Mesenchymal stem cell (in vitro differentiated cells and primary cell): ENCODE results near the gene PIGBOS1. TPM values are rescaled to one million over a fixed set of nuclear protein-coding genes. Genes with fewer than 3 reads are reported as not detected.

Source experiments
- DNase-seq: peaks from one replicate; pipeline ENCODE4 v3.0.0-alpha.2; 2013
- H2AFZ ChIP-seq: one replicate; pipeline ENCODE4 v1.6.1; 2013; ENCODE audit warnings: low read depth, mild to moderate bottlenecking, control low read depth, inconsistent platforms, low read length, moderate library complexity
- H2AK5ac ChIP-seq: 2 replicates; pipeline ENCODE4 v1.6.1; 2013; ENCODE audit warnings: low read length, moderate library complexity, mild to moderate bottlenecking, inconsistent platforms; ENCODE audit not compliant: severe bottlenecking
- H2BK120ac ChIP-seq: one replicate; pipeline ENCODE4 v1.6.1; 2013; ENCODE audit warnings: low read depth, mild to moderate bottlenecking, inconsistent platforms, low read length, moderate library complexity
- H2BK12ac ChIP-seq, 2 experiments: one replicate each; pipeline ENCODE4 v1.6.1; 2013; ENCODE audit warnings: inconsistent platforms in 2 of 2, low read length in 2 of 2, mild to moderate bottlenecking in 2 of 2, moderate library complexity in 2 of 2, control low read depth in 1 of 2
- H2BK15ac ChIP-seq: one replicate; pipeline ENCODE4 v1.6.1; 2013; ENCODE audit warnings: mild to moderate bottlenecking, low read depth, inconsistent platforms; ENCODE audit not compliant: poor library complexity, severe bottlenecking
- H2BK5ac ChIP-seq: 2 replicates; pipeline ENCODE4 v1.6.1; 2013; ENCODE audit warnings: low read depth, mild to moderate bottlenecking, low read length, control low read depth, inconsistent platforms; ENCODE audit not compliant: poor library complexity, severe bottlenecking
- H3K14ac ChIP-seq, 2 experiments: one replicate each; pipeline ENCODE4 v1.6.1; 2013; ENCODE audit warnings: inconsistent platforms in 2 of 2, low read length in 2 of 2, control low read depth in 1 of 2, mild to moderate bottlenecking in 1 of 2, moderate library complexity in 1 of 2
- H3K18ac ChIP-seq, 2 experiments: one replicate each; pipeline ENCODE4 v1.6.1; 2013; ENCODE audit warnings: inconsistent platforms in 2 of 2, low read length in 2 of 2, control low read depth in 1 of 2, low read depth in 1 of 2, mild to moderate bottlenecking in 1 of 2
- H3K23ac ChIP-seq, 2 experiments: one replicate each; pipeline ENCODE4 v1.6.1; 2013; ENCODE audit warnings: inconsistent platforms in 2 of 2, low read length in 2 of 2, mild to moderate bottlenecking in 2 of 2, moderate library complexity in 2 of 2, control low read depth in 1 of 2
- H3K27ac ChIP-seq: 2 replicates; pipeline ENCODE4 v1.5.1; 2013; ENCODE audit warnings: mild to moderate bottlenecking, moderate library complexity, low read length, control low read depth, inconsistent platforms; ENCODE audit not compliant: poor library complexity, severe bottlenecking
- H3K27me3 ChIP-seq, 2 experiments: 2 replicates each; pipeline versions ENCODE4 v1.6.1 to v1.7.0; 2013; ENCODE audit warnings: low read length in 2 of 2, mild to moderate bottlenecking in 2 of 2, moderate library complexity in 2 of 2, control low read depth in 1 of 2, inconsistent platforms in 1 of 2; ENCODE audit not compliant: control insufficient read depth in 1 of 2, insufficient read depth in 1 of 2
- H3K36me3 ChIP-seq, 2 experiments: 2 replicates each; pipeline versions ENCODE4 v1.6.1 to v1.7.0; 2013; ENCODE audit warnings: low read length in 2 of 2, control low read depth in 1 of 2, inconsistent platforms in 1 of 2, low read depth in 1 of 2, mild to moderate bottlenecking in 1 of 2; ENCODE audit not compliant: insufficient read depth in 2 of 2, control insufficient read depth in 1 of 2
- H3K4ac ChIP-seq, 2 experiments: one replicate each; pipeline ENCODE4 v1.6.1; 2013; ENCODE audit warnings: inconsistent platforms in 2 of 2, low read length in 2 of 2, mild to moderate bottlenecking in 2 of 2, moderate library complexity in 2 of 2, control low read depth in 1 of 2, low read depth in 1 of 2
- H3K4me1 ChIP-seq: 2 replicates; pipeline ENCODE4 v1.6.1; 2013; ENCODE audit warnings: low read depth, low read length, control low read depth; ENCODE audit not compliant: control insufficient read depth, insufficient read depth
- H3K4me2 ChIP-seq: 2 replicates; pipeline ENCODE4 v1.6.1; 2013; ENCODE audit warnings: low read length, mild to moderate bottlenecking, inconsistent platforms; ENCODE audit not compliant: poor library complexity, severe bottlenecking
- H3K4me3 ChIP-seq, 2 experiments: 2 replicates each; pipeline versions ENCODE4 v1.5.1 to v1.7.0; 2013; ENCODE audit warnings: low read length in 2 of 2, mild to moderate bottlenecking in 2 of 2, control low read depth in 1 of 2, low read depth in 1 of 2; ENCODE audit not compliant: insufficient read depth in 1 of 2
- H3K79me1 ChIP-seq: replicated peaks from 2 replicates; pipeline ENCODE4 v1.6.1; 2013; ENCODE audit warnings: mild to moderate bottlenecking, control low read depth, low read length, inconsistent platforms; ENCODE audit not compliant: poor library complexity, severe bottlenecking
- H3K9ac ChIP-seq: 2 replicates; pipeline ENCODE4 v1.7.0; 2013; ENCODE audit warnings: mild to moderate bottlenecking, low read length, moderate library complexity
- H3K9me3 ChIP-seq: 2 replicates; pipeline ENCODE4 v1.7.0; 2013; ENCODE audit warnings: mild to moderate bottlenecking, low read length; ENCODE audit not compliant: control insufficient read depth
- H4K8ac ChIP-seq: one replicate; pipeline ENCODE4 v1.6.1; 2013; ENCODE audit warnings: inconsistent platforms, mild to moderate bottlenecking, low read length, moderate library complexity
- H4K91ac ChIP-seq: one replicate; pipeline ENCODE4 v1.6.1; 2013; ENCODE audit warnings: mild to moderate bottlenecking, low read length, inconsistent platforms
- whole genome bisulfite sequencing: methylation state at CpG from one replicate; pipeline ENCODE4 v1.1.7; 2013; ENCODE audit warnings: mixed read lengths; 5-methylcytosine and 5-hydroxymethylcytosine counted together
- polyA plus RNA-seq, 2 experiments: library from polyadenylated mRNA; stranded (reverse); fragments of 200-250 nt; gene quantifications; one replicate each; pipeline ENCODE4 v1.2.3, GENCODE V29; 2013

The PIGBOS1 gene
- polyA plus RNA-seq (2013, experiment 1 of 2) = 17.7 TPM
- polyA plus RNA-seq (2013, experiment 2 of 2) = 16.8 TPM

- Histone ChIP-seq H2BK15ac (peak within 1 kb of the TSS; percentile 80), H2BK12ac (no peak within 1 kb of the TSS), H3K14ac (peak within 1 kb of the TSS in 1 of 2 experiments; percentile 87), H2AK5ac (no peak within 1 kb of the TSS), H2AFZ (peak within 1 kb of the TSS; percentile 81), H3K4ac (peak within 1 kb of the TSS; percentile 98), H3K4me1 (peaks cover 8% of the 10 kb centered on the region), H3K36me3 (no peaks in the 10 kb centered on the region), H3K27ac (peak within 1 kb of the TSS; percentile 92), H3K9ac (peak within 1 kb of the TSS; percentile 98), H3K79me1 (peaks cover 18% of the 10 kb centered on the region), H2BK5ac (peak within 1 kb of the TSS; percentile 97), H4K8ac (peak within 1 kb of the TSS; percentile 99), H3K4me2 (peak within 1 kb of the TSS; percentile 82), H4K91ac (peak within 1 kb of the TSS; percentile 18), H3K23ac (peak within 1 kb of the TSS in 1 of 2 experiments; percentile 86), H3K27me3 (no peaks in the 10 kb centered on the region), H3K4me3 (peak within 1 kb of the TSS; percentile 89), H3K9me3 (no peaks in the 10 kb centered on the region), H2BK120ac (peak within 1 kb of the TSS; percentile 97), H3K18ac (peak within 1 kb of the TSS; percentile 87 to 95)
- WGBS = 2% methylated on average over 46 of the region's 49 CpGs
- DNase-seq = peak; percentile 94
Measured at GRCh38 chr15:55318588-55319494, at the start of gene PIGBOS1, which contains the start of gene PIGB. Gene PIGBOS1 (minus strand): TSS chr15:55319123. CDS start chr15:55317792, 1,331 bp downstream. Gene PIGB (plus strand): TSS chr15:55319222. CDS start chr15:55319251, 29 bp downstream.

GRCh38 chr15:55366981-55367380 is 48.1 kb upstream of the PIGBOS1 start:
- no peak overlapping the region for H2BK5ac ChIP-seq
- no peak overlapping the region for H3K4me3 ChIP-seq
- no peaks in the 10 kb centered on the region for H3K4me1 ChIP-seq
- peaks cover 6 to 37% of the 10 kb centered on the region in 2 experiments for H3K36me3 ChIP-seq
- no peak overlapping the region for H3K27ac ChIP-seq
- no peak overlapping the region for H2BK12ac ChIP-seq
- no peak overlapping the region for H2AFZ ChIP-seq
- H2BK120ac ChIP-seq = no peak overlapping the region
- 100% methylated on average over 1 of the region's 1 CpG for WGBS
- no peak overlapping the region for H3K14ac ChIP-seq
- peaks cover 1% of the 10 kb centered on the region for H3K79me1 ChIP-seq
- no peak overlapping the region for H3K18ac ChIP-seq
- no peak overlapping the region for H4K8ac ChIP-seq
- no peak overlapping the region for H3K9ac ChIP-seq
- H3K4ac ChIP-seq = no peak overlapping the region
- no peaks in the 10 kb centered on the region for H3K27me3 ChIP-seq
- H4K91ac ChIP-seq = no peak overlapping the region
- DNase-seq = no peak
- H3K23ac ChIP-seq = no peak overlapping the region
- H3K4me2 ChIP-seq = no peak overlapping the region
- H2BK15ac ChIP-seq = no peak overlapping the region
- H2AK5ac ChIP-seq = no peak overlapping the region
- H3K9me3 ChIP-seq = no peaks in the 10 kb centered on the region

DNA sequence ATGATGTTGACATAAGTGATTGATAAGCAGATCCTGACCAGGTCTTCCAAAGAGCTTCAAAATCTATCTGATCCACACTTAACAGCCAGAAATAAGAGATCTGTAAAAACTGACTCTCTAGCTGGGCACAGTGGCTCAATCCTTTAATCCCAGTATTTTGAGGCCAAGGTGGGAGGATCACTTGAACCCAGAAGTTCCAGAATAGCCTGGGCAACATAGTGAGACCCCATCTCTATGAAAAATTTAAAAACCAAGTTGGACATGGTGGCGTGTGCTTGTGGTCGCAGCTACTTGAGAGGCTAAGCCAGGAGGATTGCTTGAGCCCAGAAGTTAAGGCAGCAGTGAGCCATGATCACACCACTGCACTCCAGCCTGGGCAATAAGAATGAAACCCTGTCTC is 43.7 kb upstream of the PIGBOS1 start:
- Histone ChIP-seq H3K4ac (no peak overlapping the region), H2BK15ac (no peak overlapping the region), H3K18ac (no peak overlapping the region), H3K4me2 (no peak overlapping the region), H3K14ac (no peak overlapping the region), H2BK5ac (no peak overlapping the region), H4K91ac (no peak overlapping the region), H3K9ac (no peak overlapping the region), H3K36me3 (peaks cover 0 to 25% of the 10 kb centered on the region in 2 experiments), H2BK12ac (no peak overlapping the region), H3K79me1 (no peaks in the 10 kb centered on the region), H2AK5ac (no peak overlapping the region), H4K8ac (no peak overlapping the region), H3K27me3 (no peaks in the 10 kb centered on the region), H2AFZ (no peak overlapping the region), H3K4me1 (no peaks in the 10 kb centered on the region), H2BK120ac (no peak overlapping the region), H3K4me3 (no peak overlapping the region), H3K27ac (no peak overlapping the region), H3K23ac (no peak overlapping the region), H3K9me3 (no peaks in the 10 kb centered on the region)
- 50% methylated on average over 2 of the region's 2 CpGs for WGBS
- no peak for DNase-seq

GRCh38 chr15:55361048-55361447 is 42.1 kb upstream of the PIGBOS1 start:
- no peak overlapping the region for H2BK12ac ChIP-seq
- H2BK120ac ChIP-seq = no peak overlapping the region
- H3K18ac ChIP-seq = no peak overlapping the region
- H4K8ac ChIP-seq = no peak overlapping the region
- H3K79me1 ChIP-seq = peaks cover 2% of the 10 kb centered on the region
- H3K23ac ChIP-seq = no peak overlapping the region
- no peak overlapping the region for H2BK15ac ChIP-seq
- H3K4ac ChIP-seq = no peak overlapping the region
- H4K91ac ChIP-seq = no peak overlapping the region
- H3K14ac ChIP-seq = no peak overlapping the region
- H2AFZ ChIP-seq = no peak overlapping the region
- WGBS = 97% methylated on average over 9 of the region's 10 CpGs
- H3K4me3 ChIP-seq = no peak overlapping the region
- H3K27ac ChIP-seq = no peak overlapping the region
- no peaks in the 10 kb centered on the region for H3K4me1 ChIP-seq
- H2AK5ac ChIP-seq = no peak overlapping the region
- no peaks in the 10 kb centered on the region for H3K9me3 ChIP-seq
- no peak overlapping the region for H3K4me2 ChIP-seq
- H2BK5ac ChIP-seq = no peak overlapping the region
- H3K36me3 ChIP-seq = peaks cover 0 to 36% of the 10 kb centered on the region in 2 experiments
- H3K9ac ChIP-seq = no peak overlapping the region
- no peak for DNase-seq
- H3K27me3 ChIP-seq = no peaks in the 10 kb centered on the region
